HG02943 (cell line): ENCODE measurements around the gene AP1M2.
"Not testable (repeated sequence)": the region's sequence is repeated elsewhere in the genome, so short reads cannot be mapped to it uniquely, and the experiment has no call there.

Source experiments
- ATAC-seq: cut with Tn5 transposase; IDR thresholded peaks from one replicate; pipeline ENCODE4 v1.9.1; 2021; ENCODE audit warnings: mild to moderate bottlenecking, low read depth, moderate library complexity; ENCODE audit not compliant: unreplicated experiment

AP1M2 gene

GRCh38 chr19:10602330-10603083 lies 15.4 kb upstream of the AP1M2 start:
- no peak for ATAC-seq

- ATAC-seq: no peak
Measured at GRCh38 chr19:10601999-10602329, 14.9 kb upstream of the AP1M2 start.

- ATAC-seq: no peak
Measured at GRCh38 chr19:10600149-10600548, 13.0 kb upstream of the AP1M2 start.

- ATAC-seq: peak; percentile 51
Measured at GRCh38 chr19:10593820-10594637, 6.9 kb upstream of the AP1M2 start.

GRCh38 chr19:10593148-10593547 lies 6.0 kb upstream of the AP1M2 start:
- ATAC-seq: no peak

GRCh38 chr19:10587839-10588150 lies 683 bp upstream of the AP1M2 start:
- no peak for ATAC-seq

GRCh38 chr19:10586396-10586795 lies 716 bp downstream of the AP1M2 start:
- ATAC-seq: no peak

GRCh38 chr19:10583036-10583776 lies 3.9 kb downstream of the AP1M2 start:
- ATAC-seq: no peak

GRCh38 chr19:10582091-10582490 lies 5.0 kb downstream of the AP1M2 start:
- ATAC-seq: no peak

- no peak for ATAC-seq
Measured at GRCh38 chr19:10580979-10581631, 6.0 kb downstream of the AP1M2 start.

- ATAC-seq: no peak
Measured at GRCh38 chr19:10577951-10578350, 9.2 kb downstream of the AP1M2 start.

GRCh38 chr19:10575011-10575716 lies 11.9 kb downstream of the AP1M2 start:
- ATAC-seq: no peak

GRCh38 chr19:10574462-10574861 lies 12.7 kb downstream of the AP1M2 start:
- ATAC-seq: no peak

GRCh38 chr19:10573793-10574192 lies 13.3 kb downstream of the AP1M2 start:
- not testable (repeated sequence) for ATAC-seq

- peak; percentile 60 for ATAC-seq
Measured at GRCh38 chr19:10568826-10569651, 18.1 kb downstream of the AP1M2 start, which contains the start of gene CDKN2D. Gene CDKN2D, minus strand, starts transcription at chr19:10568979. Its CDS starts 326 bp downstream, at chr19:10568653.

GRCh38 chr19:10568062-10568825 lies 18.9 kb downstream of the AP1M2 start:
- no peak for ATAC-seq

- no peak for ATAC-seq
Measured at GRCh38 chr19:10567656-10568055, 19.5 kb downstream of the AP1M2 start.

- no peak for ATAC-seq
Measured at GRCh38 chr19:10566658-10567410, 20.3 kb downstream of the AP1M2 start.
